HFFc6 (cell line): ENCODE data around the gene PORCN. TPM values are rescaled to one million over a fixed set of nuclear protein-coding genes. Genes with fewer than 3 reads are reported as not detected.

Experiments used
- DNase-seq: peaks from one replicate; pipeline ENCODE4 v3.0.0-alpha.2; 2018
- H3K27ac Mint-ChIP-seq: 2 replicates; pipeline ENCODE4 v1.8.0; 2020; ENCODE audit warnings: mild to moderate bottlenecking, mixed read lengths
- H3K27me3 Mint-ChIP-seq: 2 replicates; pipeline ENCODE4 v1.8.0; 2021; ENCODE audit warnings: mild to moderate bottlenecking, moderate library complexity, mixed read lengths; ENCODE audit not compliant: insufficient read depth
- H3K36me3 Mint-ChIP-seq: 2 replicates; pipeline ENCODE4 v1.8.0; 2021; ENCODE audit warnings: low read depth, mixed read lengths
- H3K4me1 Mint-ChIP-seq: 2 replicates; pipeline ENCODE4 v1.8.0; 2020; ENCODE audit warnings: low read depth, mixed read lengths
- H3K4me3 Mint-ChIP-seq: 2 replicates; pipeline ENCODE4 v1.8.0; 2020; ENCODE audit warnings: mild to moderate bottlenecking, moderate library complexity, mixed read lengths
- H3K9me3 Mint-ChIP-seq: 2 replicates; pipeline ENCODE4 v1.8.0; 2020; ENCODE audit warnings: mild to moderate bottlenecking, mixed read lengths
- total RNA-seq, 6 experiments: library from RNA; stranded (reverse); fragmentation: NEBNext Ultra II Directional; extraction: Animal tissue kit (Norgen Biotek cat#: 25700); gene quantifications; 2 replicates in 1 of 6; 3 replicates in 5 of 6; pipeline ENCODE4 v1.2.3, GENCODE V29; 2021
- TF ChIP-seq, protein P1 (sequence below): fragments of 200-600 bp; sonication (generic); IDR thresholded peaks from 2 replicates; pipeline ENCODE4 v1.5.0; 2021; ENCODE audit warnings: antibody characterized with exemption, mild to moderate bottlenecking

PORCN gene
- total RNA-seq, 6 experiments from 2014 or later = 9.0 to 13.8 (median 10.7) TPM

DNA sequence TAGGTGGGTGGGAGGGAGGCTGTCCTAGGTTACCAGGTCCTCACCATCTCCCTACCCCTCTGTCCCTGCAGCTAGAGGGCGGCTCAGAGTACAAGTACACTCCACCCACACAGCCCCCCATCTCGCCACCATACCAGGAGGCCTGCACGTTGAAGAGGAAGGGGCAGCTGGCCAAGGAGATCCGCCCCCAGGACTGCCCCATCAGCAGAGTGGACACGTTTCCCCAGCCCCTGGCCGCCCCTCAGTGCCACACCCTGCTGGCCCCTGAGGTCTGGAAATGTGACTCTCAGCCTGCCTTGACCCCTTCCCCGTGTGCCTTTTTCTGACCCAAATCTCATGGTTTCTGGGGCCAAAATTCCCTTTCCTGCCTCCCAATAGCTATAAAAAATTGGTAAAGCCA, 26.3 kb upstream of the PORCN start:
- Mint-ChIP-seq H3K27me3 (no peaks in the 10 kb centered on the region; the same call in none of the 2 replicates), H3K4me1 (peaks cover 11% of the 10 kb centered on the region), H3K36me3 (peaks cover 7% of the 10 kb centered on the region; the same call in 1 of the 2 replicates), H3K4me3 (no peak overlapping the region), H3K9me3 (no peaks in the 10 kb centered on the region), H3K27ac (no peak overlapping the region)
- DNase-seq = no peak
- TF ChIP-seq, protein P1, sequence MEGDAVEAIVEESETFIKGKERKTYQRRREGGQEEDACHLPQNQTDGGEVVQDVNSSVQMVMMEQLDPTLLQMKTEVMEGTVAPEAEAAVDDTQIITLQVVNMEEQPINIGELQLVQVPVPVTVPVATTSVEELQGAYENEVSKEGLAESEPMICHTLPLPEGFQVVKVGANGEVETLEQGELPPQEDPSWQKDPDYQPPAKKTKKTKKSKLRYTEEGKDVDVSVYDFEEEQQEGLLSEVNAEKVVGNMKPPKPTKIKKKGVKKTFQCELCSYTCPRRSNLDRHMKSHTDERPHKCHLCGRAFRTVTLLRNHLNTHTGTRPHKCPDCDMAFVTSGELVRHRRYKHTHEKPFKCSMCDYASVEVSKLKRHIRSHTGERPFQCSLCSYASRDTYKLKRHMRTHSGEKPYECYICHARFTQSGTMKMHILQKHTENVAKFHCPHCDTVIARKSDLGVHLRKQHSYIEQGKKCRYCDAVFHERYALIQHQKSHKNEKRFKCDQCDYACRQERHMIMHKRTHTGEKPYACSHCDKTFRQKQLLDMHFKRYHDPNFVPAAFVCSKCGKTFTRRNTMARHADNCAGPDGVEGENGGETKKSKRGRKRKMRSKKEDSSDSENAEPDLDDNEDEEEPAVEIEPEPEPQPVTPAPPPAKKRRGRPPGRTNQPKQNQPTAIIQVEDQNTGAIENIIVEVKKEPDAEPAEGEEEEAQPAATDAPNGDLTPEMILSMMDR = no peak

DNA sequence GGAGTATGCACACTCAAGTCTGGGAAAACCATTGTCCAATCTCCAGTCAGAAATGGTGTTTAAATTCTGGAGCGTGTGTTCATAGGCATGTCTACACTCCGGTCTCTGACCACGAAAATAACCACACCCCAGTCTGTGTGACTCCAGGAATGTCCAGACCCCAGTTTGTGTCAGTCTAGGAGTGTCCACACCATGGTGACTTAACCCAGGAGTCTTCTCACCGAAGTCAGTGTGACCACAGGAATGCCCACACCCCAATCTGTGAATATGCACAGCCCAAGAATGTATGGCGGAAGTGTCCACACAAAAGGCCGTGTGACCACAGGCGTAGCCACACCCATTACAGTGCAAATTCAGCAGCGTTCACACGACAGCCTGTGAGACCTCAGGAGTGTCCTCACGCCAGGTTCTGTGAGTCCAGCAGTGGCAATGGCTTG, 21.4 kb upstream of the PORCN start:
- Mint-ChIP-seq H3K4me3 (peak overlapping the region; percentile 52), H3K27me3 (peaks cover 2% of the 10 kb centered on the region), H3K36me3 (peaks cover 5% of the 10 kb centered on the region; the same call in 1 of the 2 replicates), H3K4me1 (peaks cover 32% of the 10 kb centered on the region), H3K9me3 (no peaks in the 10 kb centered on the region), H3K27ac (peak overlapping the region; percentile 93)
- TF ChIP-seq, protein P1 = no peak
- DNase-seq = peak; percentile 95

DNA sequence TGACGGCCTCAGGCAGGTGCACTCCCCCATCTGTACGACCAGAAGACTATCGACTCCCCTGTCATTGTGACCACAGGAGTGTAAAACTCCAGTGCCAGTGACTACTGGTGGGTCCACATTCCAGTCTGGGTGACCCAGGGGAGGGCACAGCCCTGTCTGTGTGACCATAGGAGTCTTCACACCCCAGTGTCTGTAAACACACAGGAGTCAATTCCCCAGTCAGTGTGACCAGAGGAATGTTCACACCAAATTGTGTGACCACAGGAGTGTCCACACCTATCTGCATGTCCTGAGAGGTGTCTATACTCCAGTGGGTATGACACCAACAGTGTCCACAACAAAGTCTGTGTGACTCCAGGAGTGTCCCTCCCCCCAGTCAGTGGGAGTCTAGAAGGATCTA, 20.8 kb upstream of the PORCN start:
- TF ChIP-seq, protein P1 = no peak
- H3K4me1 Mint-ChIP-seq = peaks cover 37% of the 10 kb centered on the region

DNA sequence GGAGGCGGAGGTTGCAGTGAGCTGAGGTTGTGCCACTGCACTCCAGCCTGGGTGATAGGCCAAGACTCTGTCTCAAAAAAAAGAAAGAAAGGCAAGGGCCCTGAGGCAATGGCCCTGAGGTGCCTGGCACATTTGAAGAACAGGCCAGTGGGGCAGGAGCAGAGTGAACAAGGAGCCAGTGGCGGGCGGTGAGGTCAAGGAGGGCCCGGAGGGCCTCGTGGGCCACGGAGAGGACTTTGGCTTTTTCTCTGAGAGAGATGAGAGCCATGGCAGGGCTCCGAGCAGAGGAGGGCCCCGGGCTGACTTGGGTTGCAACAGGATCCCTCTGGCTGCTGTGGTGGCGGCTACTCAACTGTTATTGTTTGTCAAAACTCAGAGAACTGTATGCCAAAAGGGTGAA, 19.5 kb upstream of the PORCN start:
- H3K4me3 Mint-ChIP-seq = no peak overlapping the region
- peaks cover 37% of the 10 kb centered on the region for H3K4me1 Mint-ChIP-seq
- no peaks in the 10 kb centered on the region for H3K9me3 Mint-ChIP-seq
- TF ChIP-seq, protein P1 = no peak
- peaks cover 5% of the 10 kb centered on the region; the same call in 1 of the 2 replicates for H3K36me3 Mint-ChIP-seq
- H3K27ac Mint-ChIP-seq = no peak overlapping the region
- peaks cover 2% of the 10 kb centered on the region for H3K27me3 Mint-ChIP-seq
- DNase-seq = no peak

More for the DNA sequence above, 20.8 kb upstream of the PORCN start:
- DNase-seq = no peak
- Mint-ChIP-seq H3K27me3 (peaks cover 2% of the 10 kb centered on the region), H3K9me3 (no peaks in the 10 kb centered on the region), H3K4me3 (no peak overlapping the region), H3K36me3 (peaks cover 5% of the 10 kb centered on the region; the same call in 1 of the 2 replicates), H3K27ac (peak overlapping the region; percentile 93)

DNA sequence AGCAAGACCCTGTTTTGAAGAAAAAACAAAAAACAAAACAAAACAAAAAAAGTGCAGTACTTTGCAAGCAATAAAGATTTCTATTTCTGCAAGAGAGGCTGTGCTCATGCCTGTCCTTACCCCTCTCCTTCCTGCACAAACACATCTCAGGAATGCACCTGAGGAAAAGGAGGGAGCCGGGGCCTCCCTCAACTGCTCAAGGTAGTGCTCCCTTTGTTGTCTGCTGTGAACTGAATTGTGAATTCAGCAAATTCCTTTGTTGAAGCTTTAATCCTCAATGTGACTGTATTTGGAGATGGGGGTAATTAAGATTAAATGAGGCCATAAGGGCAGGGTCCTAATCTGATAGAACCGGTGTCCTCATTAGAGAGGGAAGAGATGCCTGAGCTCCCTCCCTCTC, 18.9 kb upstream of the PORCN start:
- Mint-ChIP-seq H3K4me3 (no peak overlapping the region), H3K9me3 (no peaks in the 10 kb centered on the region), H3K27me3 (peaks cover 2% of the 10 kb centered on the region), H3K4me1 (peaks cover 37% of the 10 kb centered on the region), H3K27ac (no peak overlapping the region), H3K36me3 (peaks cover 5% of the 10 kb centered on the region; the same call in 1 of the 2 replicates)
- no peak for DNase-seq
- TF ChIP-seq, protein P1 = no peak
